ENCODE measurements around the gene ZNF391. TPM values are rescaled to one million over a fixed set of nuclear protein-coding genes. Genes with fewer than 3 reads are reported as not detected.

ZNF391 gene
- total RNA-seq, 1 experiment from 2014 or later: 5.4 TPM

- H3K4me3 Mint-ChIP-seq: no peak overlapping the region
- H2BK120ac ChIP-seq (ENCODE audit: low read depth, low read length, poor library complexity, severe bottlenecking): no peak overlapping the region
Observed at GRCh38 chr6:27428966-27429365, 40.4 kb downstream of the ZNF391 start.

More at GRCh38 chr6:27428966-27429365, 40.4 kb downstream of the ZNF391 start:
- Histone ChIP-seq H3K14ac (ENCODE audit: insufficient read depth, low read length) (no peak overlapping the region), H3K79me1 (ENCODE audit: insufficient read depth, low read depth, low read length, poor library complexity, severe bottlenecking) (no peaks in the 10 kb centered on the region), H3K79me2 (ENCODE audit: insufficient read depth, low read length) (no peaks in the 10 kb centered on the region), H2BK12ac (ENCODE audit: insufficient read length, low read depth, low read length) (no peak overlapping the region), H4K8ac (replicated peaks; ENCODE audit: insufficient read length, low read depth, low read length) (no peak overlapping the region), H4K20me1 (ENCODE audit: control insufficient read depth, insufficient read depth, insufficient read length) (no peaks in the 10 kb centered on the region), H2BK5ac (ENCODE audit: insufficient read length, low read length) (no peak overlapping the region), H3K9me3 (ENCODE audit: control insufficient read depth, low read depth, low read length) (no peaks in the 10 kb centered on the region), H3K27me3 (ENCODE audit: insufficient read depth, low read length) (no peaks in the 10 kb centered on the region), H3K4me2 (ENCODE audit: insufficient read depth, insufficient read length, low read length) (no peak overlapping the region), H3K56ac (ENCODE audit: insufficient read length, low read depth, low read length) (no peak overlapping the region), H2AK5ac (ENCODE audit: insufficient read length, low read length) (no peak overlapping the region), H3K4ac (ENCODE audit: low read depth, low read length) (no peak overlapping the region), H3K27ac (ENCODE audit: insufficient read length, low read depth, low read length) (no peak overlapping the region), H2BK20ac (ENCODE audit: low read depth, low read length, poor library complexity, severe bottlenecking) (no peak overlapping the region), H4K5ac (ENCODE audit: insufficient read length, low read depth, low read length) (no peak overlapping the region), H2AFZ (ENCODE audit: low read length) (no peak overlapping the region), H4K91ac (ENCODE audit: insufficient read length, low read depth, low read length) (no peak overlapping the region), H3T11ph (ENCODE audit: low read length) (no peak overlapping the region), H3K9ac (ENCODE audit: extremely low read depth, insufficient read length, low read length) (no peak overlapping the region), H3K4me1 (ENCODE audit: insufficient read depth, low read length) (no peaks in the 10 kb centered on the region), H2BK15ac (ENCODE audit: low read depth, low read length) (no peak overlapping the region), H3K23ac (ENCODE audit: insufficient read length, low read depth, low read length) (no peak overlapping the region), H3K23me2 (ENCODE audit: insufficient read length, low read depth, low read length, poor library complexity, severe bottlenecking) (no peaks in the 10 kb centered on the region), H3K18ac (ENCODE audit: insufficient read length, low read depth, low read length) (no peak overlapping the region)
- Mint-ChIP-seq H3K36me3 (ENCODE audit: insufficient read depth in 1 of 3, low read depth in 3 of 3) (peaks cover 0 to 2% (median 0%) of the 10 kb centered on the region in 3 experiments; a peak in 1 of 7 replicates), H3K4me1 (no peaks in the 10 kb centered on the region), H3K9me3 (peaks cover 14 to 22% of the 10 kb centered on the region in 2 experiments; a peak in 4 of 5 replicates), H3K27ac (no peak overlapping the region), H3K27me3 (ENCODE audit: low read depth) (peaks cover 3% of the 10 kb centered on the region)
- WGBS (ENCODE audit: extremely low coverage, insufficient read length, low lambda C conversion rate): no CpG with 5 or more reads among the region's 2 CpGs
- DNase-seq: no peak
- TF ChIP-seq CTCF (conservative IDR thresholded peaks at IDR 0.05): no peak
